SJCRH30 (cell line): ENCODE results near the gene C19orf81. TPM values are rescaled to one million over a fixed set of nuclear protein-coding genes. Genes with fewer than 3 reads are reported as not detected.
A peak's percentile ranks its signal among the peaks of the same experiment; 100 is the strongest.

Experiments used
- DNase-seq, 2 experiments: peaks; one replicate each; pipeline ENCODE4 v3.0.0-alpha.2; 2015 to 2020
- H3K27ac ChIP-seq: fragments of 250-450 bp; sonication (Bioruptor Pico); 2 replicates; pipeline ENCODE4 v1.5.1; 2020; ENCODE audit warnings: mild to moderate bottlenecking, moderate library complexity
- H3K27me3 ChIP-seq: fragments of 250-450 bp; sonication (Bioruptor Pico); 2 replicates; pipeline ENCODE4 v1.5.1; 2020; ENCODE audit warnings: mild to moderate bottlenecking, moderate library complexity
- H3K36me3 ChIP-seq: fragments of 250-450 bp; sonication (Bioruptor Pico); 2 replicates; pipeline ENCODE4 v1.5.1; 2020; ENCODE audit warnings: mild to moderate bottlenecking, moderate library complexity
- H3K4me1 ChIP-seq: fragments of 250-450 bp; sonication (Bioruptor Pico); 2 replicates; pipeline ENCODE4 v1.5.1; 2020; ENCODE audit warnings: mild to moderate bottlenecking, moderate library complexity
- H3K4me3 ChIP-seq: fragments of 250-450 bp; sonication (Bioruptor Pico); 2 replicates; pipeline ENCODE4 v1.5.1; 2020; ENCODE audit warnings: mild to moderate bottlenecking, moderate library complexity
- H3K9me3 ChIP-seq: fragments of 250-450 bp; sonication (Bioruptor Pico); replicated peaks from 2 replicates; pipeline ENCODE4 v1.5.1; 2020; ENCODE audit warnings: mild to moderate bottlenecking, moderate library complexity
- total RNA-seq: library from RNA; depleted of rRNA; stranded (reverse); fragments of >200 nt; shearing (Covaris generic); gene quantifications from 2 replicates; pipeline ENCODE4 v1.2.3, GENCODE V29; 2014

The C19orf81 gene
- total RNA-seq, 1 experiment from 2014 or later, result not detected

- no peak overlapping the region for H3K4me3 ChIP-seq
- H3K27ac ChIP-seq, result no peak overlapping the region
- H3K27me3 ChIP-seq, result peaks cover 2% of the 10 kb centered on the region; the same call in 1 of the 2 replicates
- no peak for DNase-seq
- no peaks in the 10 kb centered on the region for H3K9me3 ChIP-seq
- H3K4me1 ChIP-seq, result no peaks in the 10 kb centered on the region
- no peaks in the 10 kb centered on the region for H3K36me3 ChIP-seq
These were observed 27.5 kb downstream of the C19orf81 start for GRCh38 chr19:50676625-50677197.

GRCh38 chr19:50677636-50678035 lies 28.4 kb downstream of the C19orf81 start:
- Histone ChIP-seq H3K4me3 (no peak overlapping the region), H3K36me3 (no peaks in the 10 kb centered on the region), H3K27ac (no peak overlapping the region), H3K4me1 (no peaks in the 10 kb centered on the region), H3K9me3 (no peaks in the 10 kb centered on the region), H3K27me3 (no peaks in the 10 kb centered on the region; the same call in 1 of the 2 replicates)
- no peak for DNase-seq

- Histone ChIP-seq H3K36me3 (no peaks in the 10 kb centered on the region), H3K9me3 (no peaks in the 10 kb centered on the region), H3K4me1 (no peaks in the 10 kb centered on the region), H3K4me3 (no peak overlapping the region), H3K27me3 (no peaks in the 10 kb centered on the region), H3K27ac (no peak overlapping the region)
- no peak for DNase-seq
These were observed 29.1 kb downstream of the C19orf81 start for GRCh38 chr19:50678323-50678722.

- H3K4me1 ChIP-seq, result no peaks in the 10 kb centered on the region
- H3K27me3 ChIP-seq, result no peaks in the 10 kb centered on the region
- no peaks in the 10 kb centered on the region for H3K36me3 ChIP-seq
- no peaks in the 10 kb centered on the region for H3K9me3 ChIP-seq
- H3K4me3 ChIP-seq, result no peak overlapping the region
- DNase-seq, result peak; percentile 53 to 60
- no peak overlapping the region for H3K27ac ChIP-seq
These were observed 30.2 kb downstream of the C19orf81 start for GRCh38 chr19:50679177-50680125.

- no peak overlapping the region for H3K4me3 ChIP-seq
- H3K36me3 ChIP-seq, result no peaks in the 10 kb centered on the region
- no peaks in the 10 kb centered on the region for H3K4me1 ChIP-seq
- H3K9me3 ChIP-seq, result no peaks in the 10 kb centered on the region
- no peak overlapping the region for H3K27ac ChIP-seq
- no peak for DNase-seq
- H3K27me3 ChIP-seq, result 0 out of 2 replicates have a peak, but pooled peaks cover 12% of the 10 kb centered on the region
These were observed 37.2 kb downstream of the C19orf81 start for GRCh38 chr19:50686310-50687032.

GRCh38 chr19:50688766-50689165 lies 39.5 kb downstream of the C19orf81 start:
- DNase-seq, result no peak
- Histone ChIP-seq H3K36me3 (no peaks in the 10 kb centered on the region), H3K4me1 (no peaks in the 10 kb centered on the region), H3K9me3 (no peaks in the 10 kb centered on the region), H3K27me3 (0 out of 2 replicates have a peak, but pooled peaks cover 12% of the 10 kb centered on the region), H3K27ac (no peak overlapping the region), H3K4me3 (no peak overlapping the region)

- DNase-seq, result no peak
- H3K9me3 ChIP-seq, result no peaks in the 10 kb centered on the region
- no peak overlapping the region for H3K27ac ChIP-seq
- H3K27me3 ChIP-seq, result 0 out of 2 replicates have a peak, but pooled peaks cover 5% of the 10 kb centered on the region
- H3K4me3 ChIP-seq, result no peak overlapping the region
- H3K4me1 ChIP-seq, result no peaks in the 10 kb centered on the region
- no peaks in the 10 kb centered on the region for H3K36me3 ChIP-seq
These were observed 41.2 kb downstream of the C19orf81 start for GRCh38 chr19:50690439-50690838.

GRCh38 chr19:50693064-50693975 lies 44.1 kb downstream of the C19orf81 start:
- Histone ChIP-seq H3K27me3 (no peaks in the 10 kb centered on the region), H3K36me3 (no peaks in the 10 kb centered on the region), H3K27ac (no peak overlapping the region), H3K4me3 (no peak overlapping the region), H3K4me1 (no peaks in the 10 kb centered on the region), H3K9me3 (no peaks in the 10 kb centered on the region)
- DNase-seq, result no peak

GRCh38 chr19:50694815-50695145 lies 45.5 kb downstream of the C19orf81 start:
- Histone ChIP-seq H3K4me1 (no peaks in the 10 kb centered on the region), H3K9me3 (no peaks in the 10 kb centered on the region), H3K4me3 (no peak overlapping the region), H3K27me3 (no peaks in the 10 kb centered on the region), H3K27ac (no peak overlapping the region), H3K36me3 (no peaks in the 10 kb centered on the region)
- DNase-seq, result no peak

GRCh38 chr19:50695251-50696093 lies 46.2 kb downstream of the C19orf81 start:
- Histone ChIP-seq H3K4me1 (no peaks in the 10 kb centered on the region), H3K4me3 (no peak overlapping the region), H3K27me3 (no peaks in the 10 kb centered on the region), H3K27ac (no peak overlapping the region), H3K36me3 (no peaks in the 10 kb centered on the region), H3K9me3 (no peaks in the 10 kb centered on the region)
- DNase-seq, result no peak

GRCh38 chr19:50696094-50696483 lies 46.8 kb downstream of the C19orf81 start:
- no peaks in the 10 kb centered on the region for H3K27me3 ChIP-seq
- no peaks in the 10 kb centered on the region for H3K36me3 ChIP-seq
- H3K4me3 ChIP-seq, result no peak overlapping the region
- DNase-seq, result no peak
- H3K9me3 ChIP-seq, result no peaks in the 10 kb centered on the region
- no peaks in the 10 kb centered on the region for H3K4me1 ChIP-seq
- H3K27ac ChIP-seq, result no peak overlapping the region

- H3K27ac ChIP-seq, result no peak overlapping the region
- no peak overlapping the region for H3K4me3 ChIP-seq
- no peaks in the 10 kb centered on the region for H3K27me3 ChIP-seq
- no peak for DNase-seq
- H3K9me3 ChIP-seq, result no peaks in the 10 kb centered on the region
- H3K4me1 ChIP-seq, result no peaks in the 10 kb centered on the region
- no peaks in the 10 kb centered on the region for H3K36me3 ChIP-seq
These were observed 48.3 kb downstream of the C19orf81 start for GRCh38 chr19:50697414-50698124.

GRCh38 chr19:50701367-50701985 lies 52.2 kb downstream of the C19orf81 start:
- Histone ChIP-seq H3K27me3 (no peaks in the 10 kb centered on the region), H3K27ac (no peak overlapping the region), H3K9me3 (no peaks in the 10 kb centered on the region), H3K36me3 (no peaks in the 10 kb centered on the region), H3K4me3 (no peak overlapping the region), H3K4me1 (no peaks in the 10 kb centered on the region)
- no peak for DNase-seq
